MM.1S (cell line): ENCODE results near the gene DDX54.

Source experiments
- CTCF ChIP-seq: fragments of 300-600 bp; sonication (generic); IDR thresholded peaks from 2 replicates; pipeline ENCODE4 v1.5.1; 2016; ENCODE audit warnings: antibody characterized with exemption, low read length, mixed read lengths
- EZH2 ChIP-seq: fragments of 300-600 bp; sonication (generic); optimal IDR thresholded peaks from 2 replicates; pipeline ENCODE3; 2017; ENCODE audit warnings: low read depth, mild to moderate bottlenecking, antibody characterized with exemption, low read length, mixed read lengths
- EZH2phosphoT487 ChIP-seq: fragments of 300-600 bp; sonication (generic); IDR thresholded peaks from 2 replicates; pipeline ENCODE4 v1.6.1; 2018; ENCODE audit warnings: antibody characterized with exemption, low read length

DNA sequence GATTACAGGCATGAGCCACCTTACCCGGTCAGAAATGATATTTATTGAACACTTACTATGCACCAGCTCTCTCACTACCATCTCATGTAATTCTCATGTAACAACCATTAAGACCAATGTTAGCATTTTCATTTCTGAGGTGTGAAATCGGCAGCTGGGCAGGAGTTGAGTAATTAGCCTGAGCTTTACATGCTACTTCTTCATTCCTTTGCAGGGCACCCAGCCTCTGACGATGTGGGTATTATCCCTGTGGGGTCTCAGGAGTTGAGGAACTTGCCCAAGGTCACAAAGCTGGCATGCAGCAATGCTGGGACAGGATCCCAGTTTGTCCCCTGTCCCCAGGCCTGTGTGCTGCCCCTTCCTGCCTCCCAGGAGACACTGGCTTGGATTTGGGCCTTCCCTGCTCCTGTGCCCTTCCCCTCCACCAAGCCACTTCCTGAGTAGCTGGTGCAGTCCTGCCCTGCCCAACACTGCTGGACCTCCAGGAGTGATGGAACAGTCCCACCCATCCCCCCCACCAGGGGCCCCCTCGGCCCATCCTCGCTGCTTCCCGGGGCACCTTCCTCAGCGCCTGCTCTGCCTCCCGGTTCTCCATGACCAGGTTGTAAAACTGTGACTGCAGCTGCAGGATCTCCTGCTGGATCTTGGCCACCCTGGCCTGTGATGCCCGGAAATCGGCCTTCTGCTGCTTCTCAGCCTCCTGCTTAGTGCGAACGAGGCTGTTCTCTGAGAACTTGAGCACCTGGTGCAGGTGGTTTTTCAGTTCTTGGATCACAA is 14.9 kb upstream of the DDX54 start:
- TF ChIP-seq EZH2, result no peak
- no peak for TF ChIP-seq CTCF
- TF ChIP-seq EZH2phosphoT487, result no peak
